HG02678 (cell line): ENCODE results near the gene AOPEP.
"Not testable (repeated sequence)": the region's sequence is repeated elsewhere in the genome, so short reads cannot be mapped to it uniquely, and the experiment has no call there.

Experiments
- ATAC-seq: cut with Tn5 transposase; IDR thresholded peaks from one replicate; pipeline ENCODE4 v1.9.1; 2021; ENCODE audit warnings: mild to moderate bottlenecking, moderate library complexity; ENCODE audit not compliant: unreplicated experiment

The AOPEP gene

DNA sequence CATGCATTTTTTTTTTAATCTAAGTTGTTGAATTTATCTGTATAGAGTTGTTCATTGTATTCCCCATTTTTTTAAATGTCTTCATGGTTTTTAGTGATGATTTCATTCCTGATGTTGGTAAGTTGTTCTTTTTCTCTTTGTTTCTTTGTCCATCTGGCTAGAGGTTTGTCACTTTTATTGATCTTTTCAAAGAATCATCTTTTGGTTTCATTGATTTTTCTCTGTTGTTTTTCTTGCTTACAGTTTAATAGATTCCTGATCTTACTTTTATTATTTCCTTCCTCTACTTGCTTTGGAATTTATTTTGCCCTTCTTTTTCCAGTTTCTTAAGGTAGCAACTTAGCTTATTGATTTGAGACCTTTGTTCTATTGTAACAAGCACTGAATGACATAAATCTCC, 114.2 kb downstream of the AOPEP start:
- no peak for ATAC-seq

DNA sequence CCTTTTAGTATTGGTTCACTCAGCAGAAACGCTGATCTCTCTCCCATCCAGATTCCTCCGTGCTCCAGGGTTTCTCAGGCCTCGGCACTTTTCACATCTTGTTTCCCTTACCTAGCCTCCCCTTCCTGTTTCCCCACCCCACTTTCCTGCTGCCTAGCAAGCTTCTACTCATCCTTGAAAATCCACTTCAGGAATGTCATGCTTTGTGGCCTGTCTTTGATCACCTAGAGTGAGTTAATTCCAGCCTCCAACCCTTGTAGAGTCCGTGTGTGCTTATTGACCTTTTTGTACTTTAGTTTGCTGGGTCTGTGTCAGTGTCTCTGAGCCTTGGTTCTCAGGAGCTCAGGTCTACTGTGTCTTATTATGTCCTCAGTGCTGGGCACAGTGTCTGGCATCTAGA, 116.6 kb downstream of the AOPEP start:
- ATAC-seq = no peak

DNA sequence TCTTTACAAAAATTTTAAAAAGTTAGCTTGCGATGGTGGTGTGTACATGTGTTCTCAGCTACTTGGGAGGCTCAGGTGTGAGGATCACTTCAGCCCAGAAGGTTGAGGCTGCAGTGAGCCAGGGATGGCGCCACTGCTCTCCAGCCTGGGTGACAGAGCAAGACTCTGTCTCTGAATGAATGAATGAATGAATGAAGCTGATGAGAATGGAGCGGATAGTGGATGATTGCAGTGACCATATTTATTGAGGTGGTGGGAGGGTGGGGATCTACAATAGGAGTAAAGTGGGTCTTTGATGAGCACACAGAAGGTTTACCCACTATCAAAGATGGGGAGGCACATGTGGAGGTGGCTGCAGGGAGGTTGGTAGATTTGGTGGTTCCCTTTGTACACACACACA, 120.2 kb downstream of the AOPEP start:
- no peak for ATAC-seq

GRCh38 chr9:94847486-94847885, 121.0 kb downstream of the AOPEP start:
- ATAC-seq = no peak

GRCh38 chr9:94848791-94849190, 122.3 kb downstream of the AOPEP start:
- not testable (repeated sequence) for ATAC-seq

DNA sequence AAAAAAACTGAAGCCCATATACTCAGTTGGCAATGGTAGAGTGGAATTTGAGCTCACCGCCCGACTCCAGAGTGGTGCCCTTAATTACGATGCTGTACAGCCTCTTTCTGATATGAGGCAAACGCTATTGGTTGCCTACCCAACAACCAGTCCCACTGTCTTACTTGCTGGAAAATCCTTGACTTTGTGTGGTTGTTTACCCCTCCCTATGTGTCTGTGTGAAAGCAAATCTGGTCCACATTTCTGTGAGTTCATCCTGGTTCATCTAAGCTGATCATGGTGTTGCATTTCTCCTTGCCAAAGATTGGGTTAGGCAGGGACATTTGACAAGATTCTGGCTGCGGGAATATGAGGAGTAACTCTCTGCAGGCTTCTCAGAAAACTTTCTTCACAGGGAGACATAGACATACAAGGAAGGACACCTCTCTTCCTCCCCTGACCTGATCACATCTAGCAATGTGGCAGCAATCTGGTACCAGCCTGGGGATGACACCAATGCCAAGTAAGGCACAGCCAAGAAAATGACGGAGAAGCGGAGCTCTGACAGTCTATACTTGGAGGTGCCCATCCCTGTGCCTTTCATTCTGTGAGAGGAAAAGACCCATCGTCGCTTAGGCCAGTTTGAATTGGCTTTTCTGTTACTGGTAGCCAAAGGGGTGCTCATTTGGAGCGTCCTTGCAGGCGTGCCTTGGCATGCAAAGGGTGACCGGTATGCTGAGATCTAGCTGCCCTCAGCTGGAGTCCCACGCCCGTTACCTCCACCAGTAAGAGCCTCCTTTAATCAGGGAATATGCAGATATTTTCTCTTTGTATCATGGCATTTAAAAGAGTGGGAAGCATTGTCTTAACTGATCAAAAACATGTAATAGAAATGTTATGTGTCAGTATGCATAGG, 124.3 kb downstream of the AOPEP start:
- no peak for ATAC-seq

- no peak for ATAC-seq
Observed at GRCh38 chr9:94851467-94851866, 125.0 kb downstream of the AOPEP start.

- ATAC-seq = no peak
Observed at GRCh38 chr9:94851892-94852291, 125.4 kb downstream of the AOPEP start.

GRCh38 chr9:94852373-94852772, 125.9 kb downstream of the AOPEP start:
- ATAC-seq = no peak

DNA sequence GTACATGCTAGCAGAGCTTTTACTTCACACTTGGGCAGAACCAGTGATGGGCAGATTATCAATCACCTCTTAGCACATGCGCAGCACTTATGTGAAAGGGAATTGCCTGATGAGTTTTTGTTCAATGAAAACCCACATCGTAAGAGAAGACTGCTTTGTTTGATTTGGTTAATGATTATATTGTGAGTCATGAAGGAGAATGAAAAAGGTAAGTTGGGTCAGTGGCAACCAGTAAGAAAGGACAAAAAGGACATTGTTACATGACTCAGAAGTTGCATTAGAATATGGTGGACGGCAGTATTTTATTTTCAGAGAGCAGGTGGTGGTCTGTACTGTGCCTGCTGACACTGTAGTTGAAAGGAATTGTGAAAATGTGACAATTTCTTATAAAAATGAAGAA, 127.4 kb downstream of the AOPEP start:
- no peak for ATAC-seq

DNA sequence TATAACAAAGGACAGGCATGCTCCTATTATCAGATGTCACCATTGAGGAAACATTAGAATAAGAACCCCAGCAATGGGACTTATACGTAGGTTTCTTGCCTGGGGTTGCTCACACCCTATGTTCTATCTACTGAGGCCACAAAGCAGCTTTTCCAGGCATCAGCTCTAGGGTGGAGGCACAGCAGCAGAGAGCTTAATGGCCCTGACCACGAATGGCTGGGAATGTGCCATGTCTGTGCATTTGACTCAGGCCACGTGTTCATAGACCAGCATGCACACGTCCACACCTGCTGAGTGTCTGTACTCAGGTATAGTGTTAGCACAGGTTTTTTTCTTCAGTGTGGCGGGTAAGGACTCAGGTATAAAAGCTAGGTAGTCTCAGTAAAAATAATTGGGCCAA, 129.4 kb downstream of the AOPEP start:
- no peak for ATAC-seq

DNA sequence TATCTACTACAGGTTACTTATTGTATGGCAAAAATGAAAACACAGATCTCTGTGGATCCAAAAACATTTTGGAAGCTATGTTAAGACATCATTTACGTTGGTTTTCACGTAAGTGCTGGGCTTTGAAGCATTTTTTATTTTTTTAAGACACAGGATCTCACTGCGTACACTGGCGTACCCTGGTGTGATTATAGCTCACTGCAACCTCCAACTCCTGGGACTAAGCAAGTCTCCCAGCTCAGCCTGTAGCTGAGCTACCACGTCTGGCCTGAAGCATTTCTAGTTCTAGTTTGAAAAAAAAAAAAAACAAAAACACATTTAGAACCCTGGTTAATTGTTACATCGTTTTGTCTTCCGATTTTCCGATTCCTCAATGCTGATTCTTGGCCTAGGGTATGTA, 131.3 kb downstream of the AOPEP start:
- ATAC-seq = no peak

GRCh38 chr9:94859226-94859625, 132.7 kb downstream of the AOPEP start:
- no peak for ATAC-seq

- no peak for ATAC-seq
Observed at GRCh38 chr9:94859891-94860290, 133.4 kb downstream of the AOPEP start.

- peak; percentile 96 for ATAC-seq
Observed at GRCh38 chr9:94860678-94861588, 134.4 kb downstream of the AOPEP start.

DNA sequence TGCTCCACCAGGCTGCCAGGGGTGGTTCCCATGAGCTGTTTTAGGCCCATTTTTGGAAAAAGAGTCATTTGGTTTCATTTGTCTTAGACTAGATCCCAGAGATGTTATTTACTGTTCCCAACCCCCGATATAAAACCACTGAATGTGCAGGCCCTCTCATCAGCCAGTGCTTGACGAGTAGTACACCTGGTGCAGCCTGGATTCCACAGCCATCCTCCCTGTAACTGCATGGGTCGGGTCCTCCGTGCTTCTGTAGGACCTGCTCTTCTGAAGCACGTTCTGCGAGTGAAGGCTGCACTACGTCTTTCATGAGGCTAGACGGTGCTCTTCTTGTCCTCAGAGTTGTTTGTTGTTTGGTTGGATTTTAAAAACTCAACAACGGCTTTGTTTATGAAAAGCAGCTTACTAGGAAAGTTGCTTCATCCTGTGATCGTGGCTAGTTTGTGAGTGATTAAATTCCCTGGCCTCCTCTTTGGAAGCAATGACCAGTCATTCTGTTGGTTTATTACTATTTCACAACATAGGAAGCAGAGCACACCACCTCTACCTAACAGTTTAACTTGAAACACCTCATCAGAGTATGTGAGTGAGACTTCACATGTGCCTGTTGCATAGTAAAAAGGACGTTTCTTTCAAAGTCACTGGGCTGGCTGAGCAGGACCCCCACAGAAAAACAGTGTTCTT, 135.2 kb downstream of the AOPEP start:
- no peak for ATAC-seq

- no peak for ATAC-seq
Observed at GRCh38 chr9:94864196-94864595, 137.7 kb downstream of the AOPEP start.

- no peak for ATAC-seq
Observed at GRCh38 chr9:94864862-94865509, 138.5 kb downstream of the AOPEP start.

- no peak for ATAC-seq
Observed at GRCh38 chr9:94865582-94866452, 139.3 kb downstream of the AOPEP start.

DNA sequence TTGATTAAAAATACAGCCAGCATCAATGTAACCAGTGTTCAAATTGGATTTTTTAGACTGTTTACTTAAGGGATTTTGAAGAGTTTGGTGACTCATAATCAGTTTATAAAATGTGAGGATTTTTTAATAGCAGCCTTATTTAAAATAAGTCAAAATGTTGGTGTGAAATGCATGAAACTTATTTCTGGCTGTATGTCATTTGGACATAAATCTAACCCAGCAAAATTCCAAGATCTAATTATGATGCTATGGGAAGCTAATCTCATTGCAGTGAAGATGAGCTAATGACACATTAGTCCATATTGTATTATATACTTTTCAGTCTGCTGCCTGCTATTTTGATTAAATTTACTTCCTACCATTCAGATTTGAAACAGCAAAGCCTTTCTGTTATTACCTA, 140.3 kb downstream of the AOPEP start:
- ATAC-seq = no peak
